Endodermal cell (in vitro differentiated cells): ENCODE results near the gene SH3GLB1. TPM values are rescaled to one million over a fixed set of nuclear protein-coding genes. Genes with fewer than 3 reads are reported as not detected.

Experiments used
- DNase-seq: peaks from one replicate; pipeline ENCODE4 v3.0.0-alpha.2; 2017
- H3K27ac ChIP-seq: 2 replicates; pipeline ENCODE4 v1.5.1; 2013; ENCODE audit warnings: mild to moderate bottlenecking, low read depth, low read length, moderate library complexity
- H3K27me3 ChIP-seq: 2 replicates; pipeline ENCODE4 v1.6.1; 2013; ENCODE audit warnings: mild to moderate bottlenecking, low read length, moderate library complexity; ENCODE audit not compliant: insufficient read depth, control insufficient read depth, poor library complexity, severe bottlenecking
- H3K36me3 ChIP-seq: 2 replicates; pipeline ENCODE4 v1.7.0; 2013; ENCODE audit warnings: mild to moderate bottlenecking, low read length, moderate library complexity; ENCODE audit not compliant: control insufficient read depth, insufficient read depth
- H3K4me1 ChIP-seq: one replicate; pipeline ENCODE4 v1.7.0; 2013; ENCODE audit warnings: low read length; ENCODE audit not compliant: control insufficient read depth, insufficient read depth
- H3K4me3 ChIP-seq: 2 replicates; pipeline ENCODE4 v1.5.1; 2013; ENCODE audit warnings: mild to moderate bottlenecking, low read length, moderate library complexity
- H3K9ac ChIP-seq: 2 replicates; pipeline ENCODE4 v1.6.1; 2013; ENCODE audit warnings: mild to moderate bottlenecking, low read length, moderate library complexity; ENCODE audit not compliant: poor library complexity, severe bottlenecking; ENCODE audit errors: extremely low read depth
- H3K9me3 ChIP-seq: 2 replicates; pipeline ENCODE4 v1.6.1; 2013; ENCODE audit warnings: mild to moderate bottlenecking, low read length, moderate library complexity; ENCODE audit not compliant: control insufficient read depth
- H3K27ac Mint-ChIP-seq: 2 replicates; pipeline ENCODE4 v1.8.0; 2020; ENCODE audit warnings: mixed read lengths
- H3K27me3 Mint-ChIP-seq: 2 replicates; pipeline ENCODE4 v1.8.0; 2021; ENCODE audit warnings: mild to moderate bottlenecking, mixed read lengths; ENCODE audit not compliant: insufficient read depth
- H3K36me3 Mint-ChIP-seq: 2 replicates; pipeline ENCODE4 v1.8.0; 2020; ENCODE audit warnings: low read depth, mixed read lengths
- H3K4me1 Mint-ChIP-seq: 2 replicates; pipeline ENCODE4 v1.8.0; 2020; ENCODE audit warnings: mixed read lengths
- H3K4me3 Mint-ChIP-seq: 2 replicates; pipeline ENCODE4 v1.8.0; 2020; ENCODE audit warnings: mild to moderate bottlenecking, moderate library complexity, mixed read lengths
- H3K9me3 Mint-ChIP-seq: 2 replicates; pipeline ENCODE4 v1.8.0; 2020; ENCODE audit warnings: mild to moderate bottlenecking, mixed read lengths
- WGBS, 2 experiments: methylation state at CpG; one replicate each; pipeline versions ENCODE4 v1.1.5 to v1.1.7; 2013; ENCODE audit warnings: missing lambda C conversion rate in 2 of 2, mixed read lengths in 1 of 2; ENCODE audit not compliant: insufficient coverage in 1 of 2, insufficient read length in 1 of 2; 5-methylcytosine and 5-hydroxymethylcytosine counted together
- total RNA-seq, 2 donors: library from RNA; stranded (reverse); fragmentation: NEBNext Ultra II Directional in 1 of 2; extraction: Animal tissue kit (Norgen Biotek cat#: 25700) in 1 of 2; gene quantifications; 2 replicates in 1 of 2; 3 replicates in 1 of 2; pipeline ENCODE4 v1.2.1, GENCODE V29; 2021
- TF ChIP-seq, protein P1 (sequence below): fragments of 200-600 bp; sonication (generic); conservative IDR thresholded peaks from 2 replicates; pipeline ENCODE4 v1.5.0; 2021; ENCODE audit warnings: antibody characterized with exemption, mild to moderate bottlenecking

SH3GLB1 gene
- total RNA-seq, 2 donors from 2014 or later, result 52.5 to 64.8 TPM

DNA sequence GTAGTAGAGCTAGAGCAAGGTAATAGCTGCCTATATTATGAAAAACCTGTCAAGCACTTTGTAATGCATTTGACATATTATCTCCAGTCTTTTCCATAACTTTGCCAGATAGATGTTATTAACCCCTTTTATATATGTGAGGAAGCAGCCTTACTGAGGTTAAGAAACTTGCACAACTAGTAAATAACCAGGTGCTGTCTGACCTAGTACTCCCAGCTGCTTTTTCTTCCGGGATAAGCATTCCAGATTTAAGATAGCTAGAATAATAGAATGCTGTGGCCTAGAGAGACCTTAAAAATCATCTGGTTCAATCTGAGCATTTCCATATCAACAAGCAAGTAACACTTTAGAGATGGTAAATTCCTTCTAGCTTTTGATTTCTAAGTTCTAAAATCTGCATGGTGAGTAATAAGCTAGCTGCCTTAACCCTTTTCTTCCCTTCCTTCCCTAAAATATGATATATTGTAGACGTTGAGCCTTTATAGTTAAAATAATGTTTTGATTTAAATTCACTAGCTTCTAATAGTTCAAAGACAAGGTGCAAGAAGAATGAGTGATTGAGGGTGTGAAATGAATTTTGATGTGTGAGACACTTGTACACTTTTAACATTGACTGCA, 1.8 kb downstream of the SH3GLB1 start:
- peaks cover 9% of the 10 kb centered on the region for H3K36me3 ChIP-seq
- Mint-ChIP-seq H3K27ac (no peak overlapping the region), H3K4me1 (peaks cover 24% of the 10 kb centered on the region), H3K36me3 (peaks cover 8% of the 10 kb centered on the region), H3K27me3 (peaks cover 7% of the 10 kb centered on the region), H3K9me3 (no peaks in the 10 kb centered on the region), H3K4me3 (peak overlapping the region; percentile 92)
- peak overlapping the region; percentile 70 for H3K9ac ChIP-seq
- no peaks in the 10 kb centered on the region for H3K9me3 ChIP-seq
- TF ChIP-seq, protein P1, sequence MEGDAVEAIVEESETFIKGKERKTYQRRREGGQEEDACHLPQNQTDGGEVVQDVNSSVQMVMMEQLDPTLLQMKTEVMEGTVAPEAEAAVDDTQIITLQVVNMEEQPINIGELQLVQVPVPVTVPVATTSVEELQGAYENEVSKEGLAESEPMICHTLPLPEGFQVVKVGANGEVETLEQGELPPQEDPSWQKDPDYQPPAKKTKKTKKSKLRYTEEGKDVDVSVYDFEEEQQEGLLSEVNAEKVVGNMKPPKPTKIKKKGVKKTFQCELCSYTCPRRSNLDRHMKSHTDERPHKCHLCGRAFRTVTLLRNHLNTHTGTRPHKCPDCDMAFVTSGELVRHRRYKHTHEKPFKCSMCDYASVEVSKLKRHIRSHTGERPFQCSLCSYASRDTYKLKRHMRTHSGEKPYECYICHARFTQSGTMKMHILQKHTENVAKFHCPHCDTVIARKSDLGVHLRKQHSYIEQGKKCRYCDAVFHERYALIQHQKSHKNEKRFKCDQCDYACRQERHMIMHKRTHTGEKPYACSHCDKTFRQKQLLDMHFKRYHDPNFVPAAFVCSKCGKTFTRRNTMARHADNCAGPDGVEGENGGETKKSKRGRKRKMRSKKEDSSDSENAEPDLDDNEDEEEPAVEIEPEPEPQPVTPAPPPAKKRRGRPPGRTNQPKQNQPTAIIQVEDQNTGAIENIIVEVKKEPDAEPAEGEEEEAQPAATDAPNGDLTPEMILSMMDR, result no peak
- H3K27me3 ChIP-seq, result no peaks in the 10 kb centered on the region
- WGBS, 2 experiments, result 52% methylated on average over 2 of the region's 2 CpGs; no CpG with 5 or more reads in 1 of the 2 experiments
- no peaks in the 10 kb centered on the region for H3K4me1 ChIP-seq
- no peak overlapping the region for H3K27ac ChIP-seq
- DNase-seq, result no peak
- H3K4me3 ChIP-seq, result peak overlapping the region; percentile 98

DNA sequence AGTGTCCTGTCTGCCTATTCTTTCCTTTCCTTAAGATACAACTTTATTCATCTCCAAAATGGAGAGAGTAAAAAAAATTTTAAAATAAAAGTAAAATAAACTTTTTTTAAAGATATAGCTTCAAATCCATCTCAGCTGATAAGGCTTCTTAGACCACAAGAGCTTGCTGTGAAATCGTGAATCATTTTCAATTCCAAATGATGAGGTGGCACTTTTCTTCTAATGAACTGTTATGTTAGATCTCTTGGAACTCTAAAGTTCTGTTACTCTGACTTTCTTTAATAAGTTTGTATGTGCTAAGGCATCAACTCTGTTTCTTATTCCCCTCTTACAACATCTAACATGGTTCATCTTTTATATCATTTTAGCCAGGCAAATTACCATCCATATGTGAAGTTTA, 4.5 kb downstream of the SH3GLB1 start:
- no peaks in the 10 kb centered on the region for H3K27me3 Mint-ChIP-seq
- no peak overlapping the region for H3K4me3 ChIP-seq
- H3K9me3 Mint-ChIP-seq, result no peaks in the 10 kb centered on the region
- 100% methylated on average over 1 of the region's 1 CpG for WGBS, 2 experiments
- H3K9me3 ChIP-seq, result no peaks in the 10 kb centered on the region
- H3K36me3 Mint-ChIP-seq, result peaks cover 8% of the 10 kb centered on the region
- H3K36me3 ChIP-seq, result peaks cover 13% of the 10 kb centered on the region
- H3K27ac Mint-ChIP-seq, result no peak overlapping the region
- H3K4me1 ChIP-seq, result peaks cover 3% of the 10 kb centered on the region
- H3K27ac ChIP-seq, result no peak overlapping the region
- H3K27me3 ChIP-seq, result no peaks in the 10 kb centered on the region
- H3K9ac ChIP-seq, result no peak overlapping the region
- TF ChIP-seq, protein P1, result no peak
- DNase-seq, result no peak
- peaks cover 23% of the 10 kb centered on the region for H3K4me1 Mint-ChIP-seq
- H3K4me3 Mint-ChIP-seq, result no peak overlapping the region

DNA sequence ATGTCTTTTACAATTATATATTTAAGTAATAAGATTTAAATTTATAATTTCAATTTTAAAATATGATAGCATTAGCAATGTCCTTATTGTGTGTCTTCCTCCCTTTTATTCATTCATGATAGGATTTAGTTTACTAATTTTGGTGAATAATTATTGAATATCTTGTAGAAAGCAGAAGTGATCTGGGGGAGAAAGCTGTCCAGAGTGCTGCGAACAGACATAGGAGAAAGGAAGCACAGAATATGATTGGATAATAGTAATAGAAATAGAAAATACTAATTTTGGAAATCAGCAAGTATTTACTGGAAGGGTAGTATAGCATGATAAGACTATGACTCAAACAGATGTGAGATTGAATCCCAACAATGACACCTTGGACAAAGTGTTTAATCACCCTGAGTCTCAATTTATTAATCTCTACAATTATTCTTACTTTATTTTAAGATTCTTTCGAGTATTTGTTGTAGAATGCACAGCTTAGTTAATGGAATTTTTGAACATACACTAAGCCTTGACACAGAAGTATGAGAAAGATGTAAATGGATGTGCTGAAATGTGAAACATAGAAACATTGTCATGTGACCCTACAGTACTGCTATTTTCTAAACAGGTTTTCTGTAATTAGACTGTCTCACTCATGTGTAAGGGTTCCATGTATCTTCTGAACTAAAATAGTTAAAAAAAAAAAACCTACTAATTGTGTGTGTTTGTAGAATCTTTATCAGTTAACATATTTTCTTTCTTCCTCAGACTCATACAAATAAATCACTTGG, 7.9 kb downstream of the SH3GLB1 start:
- no peak overlapping the region for H3K9ac ChIP-seq
- H3K4me3 ChIP-seq, result no peak overlapping the region
- Mint-ChIP-seq H3K9me3 (no peaks in the 10 kb centered on the region), H3K27me3 (no peaks in the 10 kb centered on the region), H3K4me1 (peaks cover 12% of the 10 kb centered on the region), H3K36me3 (peaks cover 12% of the 10 kb centered on the region), H3K4me3 (no peak overlapping the region), H3K27ac (no peak overlapping the region)
- peaks cover 38% of the 10 kb centered on the region for H3K36me3 ChIP-seq
- no peaks in the 10 kb centered on the region for H3K9me3 ChIP-seq
- DNase-seq, result no peak
- peaks cover 3% of the 10 kb centered on the region for H3K4me1 ChIP-seq
- H3K27me3 ChIP-seq, result no peaks in the 10 kb centered on the region
- H3K27ac ChIP-seq, result no peak overlapping the region
- WGBS, 2 experiments, result 100% methylated on average over 1 to 2 of the region's 2 CpGs
- TF ChIP-seq, protein P1, result no peak
